HG03565 (cell line): ENCODE results near the gene CHST10.
"Not testable (repeated sequence)": the region's sequence is repeated elsewhere in the genome, so short reads cannot be mapped to it uniquely, and the experiment has no call there.

ENCODE experiments used
- ATAC-seq: cut with Tn5 transposase; IDR thresholded peaks from one replicate; pipeline ENCODE4 v1.9.1; 2021; ENCODE audit warnings: mild to moderate bottlenecking, moderate library complexity; ENCODE audit not compliant: unreplicated experiment

The CHST10 gene

GRCh38 chr2:100342466-100342865 lies 75.0 kb downstream of the CHST10 start:
- ATAC-seq, result not testable (repeated sequence)
